HL-60 (cell line): Measurements from ENCODE around the gene RABGAP1L.

Experiments used
- DNase-seq, 2 experiments: peaks; one replicate each; pipeline ENCODE4 v3.0.0-alpha.2; 2010 to 2020; ENCODE audit warnings: low read depth in 1 of 2, low spot score in 1 of 2
- H3K27ac ChIP-seq: fragments of 250-450 bp; sonication (Bioruptor Pico); replicated peaks from 2 replicates; pipeline ENCODE4 v1.5.1; 2020; ENCODE audit warnings: mild to moderate bottlenecking, moderate library complexity
- H3K27me3 ChIP-seq: fragments of 250-450 bp; sonication (Bioruptor Pico); 2 replicates; pipeline ENCODE4 v1.5.1; 2021; ENCODE audit warnings: mild to moderate bottlenecking, moderate library complexity; ENCODE audit not compliant: insufficient read depth, poor library complexity, severe bottlenecking
- H3K4me3 ChIP-seq: replicated peaks from 2 replicates; pipeline ENCODE4 v1.5.1; 2011; ENCODE audit warnings: mild to moderate bottlenecking, control low read depth, low read length; ENCODE audit not compliant: insufficient read depth
- CTCF ChIP-seq: IDR thresholded peaks from one replicate; pipeline ENCODE4 v1.5.1; 2011; ENCODE audit warnings: low read length, control low read depth, inconsistent platforms; ENCODE audit not compliant: insufficient read depth
- GABPA ChIP-seq: IDR thresholded peaks from 2 replicates; pipeline ENCODE4 v1.6.1; 2012; ENCODE audit warnings: low read depth
- POLR2AphosphoS5 ChIP-seq: IDR thresholded peaks from 2 replicates; pipeline ENCODE4 v1.6.1; 2012; ENCODE audit warnings: low read depth
- REST ChIP-seq: IDR thresholded peaks from 2 replicates; pipeline ENCODE4 v1.6.1; 2012; ENCODE audit warnings: low read depth; ENCODE audit not compliant: insufficient replicate concordance
- SPI1 ChIP-seq: IDR thresholded peaks from 2 replicates; pipeline ENCODE4 v1.6.1; 2012; ENCODE audit warnings: low read depth, mild to moderate bottlenecking, borderline replicate concordance

Gene RABGAP1L

GRCh38 chr1:174769961-174770549 lies 610.7 kb downstream of the RABGAP1L start:
- TF ChIP-seq REST (no peak), CTCF (peak; percentile 7), POLR2AphosphoS5 (no peak), GABPA (no peak), SPI1 (no peak)
- Histone ChIP-seq H3K4me3 (no peak overlapping the region), H3K27ac (no peak overlapping the region), H3K27me3 (no peaks in the 10 kb centered on the region)
- peak in 1 of 2 experiments; percentile 8 for DNase-seq

DNA sequence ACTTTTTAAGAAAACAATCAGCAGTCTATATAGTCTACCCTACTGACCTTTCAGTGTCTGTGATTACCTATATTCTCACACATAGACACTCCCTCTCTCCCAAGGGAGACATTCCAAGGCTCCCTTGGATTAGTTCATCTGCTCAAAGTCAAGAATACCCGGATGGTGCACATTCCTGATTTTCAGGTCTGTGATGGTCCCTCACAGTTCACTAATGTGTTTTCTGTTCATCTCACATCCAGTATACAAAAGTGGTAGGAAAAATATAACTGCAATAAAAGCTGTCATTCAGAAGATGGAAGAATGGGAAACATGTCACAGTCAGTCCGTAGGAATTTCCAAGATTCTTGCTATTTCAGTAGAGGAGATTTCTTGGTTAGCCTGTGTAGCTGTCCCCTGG lies 616.3 kb downstream of the RABGAP1L start:
- no peak for DNase-seq
- Histone ChIP-seq H3K27ac (no peak overlapping the region), H3K4me3 (no peak overlapping the region), H3K27me3 (no peaks in the 10 kb centered on the region)
- TF ChIP-seq POLR2AphosphoS5: no peak
- no peak for TF ChIP-seq GABPA
- no peak for TF ChIP-seq SPI1
- no peak for TF ChIP-seq REST
- no peak for TF ChIP-seq CTCF

GRCh38 chr1:174777262-174777661 lies 617.9 kb downstream of the RABGAP1L start:
- H3K27me3 ChIP-seq: no peaks in the 10 kb centered on the region
- DNase-seq: no peak
- TF ChIP-seq SPI1: no peak
- no peak for TF ChIP-seq CTCF
- no peak for TF ChIP-seq POLR2AphosphoS5
- TF ChIP-seq GABPA: no peak
- TF ChIP-seq REST: no peak
- H3K27ac ChIP-seq: no peak overlapping the region
- no peak overlapping the region for H3K4me3 ChIP-seq
